Fibroblast of peridontal ligament (primary cell): ENCODE results near the gene CA10.

ENCODE experiments used
- DNase-seq: peaks from one replicate; pipeline ENCODE4 v3.0.0-alpha.2; 2010; ENCODE audit errors: extremely low read depth

The CA10 gene

GRCh38 chr17:51682115-51682514 is 476.4 kb downstream of the CA10 start:
- DNase-seq = no peak

- no peak for DNase-seq
These were observed 480.6 kb downstream of the CA10 start for GRCh38 chr17:51677875-51678274.

- no peak for DNase-seq
These were observed 481.6 kb downstream of the CA10 start for GRCh38 chr17:51676691-51677487.

DNA sequence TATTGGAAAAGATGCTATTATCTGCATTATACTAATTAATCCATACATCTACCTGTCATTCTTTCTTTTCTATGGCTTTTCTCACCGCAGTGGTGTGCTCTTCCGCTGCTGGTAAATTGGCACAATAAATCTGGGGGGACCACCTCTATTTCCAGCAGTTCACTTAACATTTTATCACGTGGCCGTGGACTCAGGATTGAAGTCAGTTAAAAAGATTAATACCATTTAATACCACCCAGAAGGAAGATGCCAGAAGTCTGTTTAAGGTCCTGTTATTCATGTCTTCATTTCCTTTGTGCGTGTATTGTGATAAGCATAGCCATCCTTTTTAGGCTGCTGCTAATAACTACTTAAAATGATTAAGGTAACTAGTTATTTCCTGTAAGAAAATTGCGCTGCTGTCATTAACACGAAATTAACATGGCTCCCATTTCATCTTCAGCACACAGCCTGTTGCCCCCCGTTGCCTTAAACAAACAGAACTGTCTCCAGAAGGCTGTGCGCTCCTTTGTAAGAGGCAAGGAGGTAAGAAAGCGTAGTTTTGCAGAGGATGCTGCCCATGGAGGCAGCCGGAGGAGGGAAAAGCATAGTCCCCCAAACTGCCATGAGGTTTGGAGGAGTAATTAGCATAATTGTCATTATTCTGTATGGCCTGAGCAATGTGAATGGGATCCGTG is 483.8 kb downstream of the CA10 start:
- DNase-seq = no peak

DNA sequence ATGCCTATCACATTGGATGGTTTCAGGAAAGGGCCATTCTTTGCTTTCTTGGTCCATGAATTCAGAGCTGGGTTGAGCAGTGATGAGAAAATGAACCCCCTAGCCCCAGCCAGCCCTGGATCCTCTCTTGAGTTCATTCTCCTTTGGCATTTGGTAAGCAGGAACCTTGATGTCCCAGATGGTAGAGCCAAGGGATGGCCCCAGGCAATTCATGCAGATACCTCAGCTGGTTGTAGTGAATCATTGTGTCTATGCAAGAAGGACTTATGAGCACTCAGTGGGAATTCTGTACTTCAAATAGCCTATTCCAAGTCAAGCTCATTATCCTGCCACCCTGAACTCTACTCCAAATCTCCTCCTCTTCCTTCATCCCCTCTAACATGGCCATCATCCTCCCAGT is 485.4 kb downstream of the CA10 start:
- DNase-seq = no peak

DNA sequence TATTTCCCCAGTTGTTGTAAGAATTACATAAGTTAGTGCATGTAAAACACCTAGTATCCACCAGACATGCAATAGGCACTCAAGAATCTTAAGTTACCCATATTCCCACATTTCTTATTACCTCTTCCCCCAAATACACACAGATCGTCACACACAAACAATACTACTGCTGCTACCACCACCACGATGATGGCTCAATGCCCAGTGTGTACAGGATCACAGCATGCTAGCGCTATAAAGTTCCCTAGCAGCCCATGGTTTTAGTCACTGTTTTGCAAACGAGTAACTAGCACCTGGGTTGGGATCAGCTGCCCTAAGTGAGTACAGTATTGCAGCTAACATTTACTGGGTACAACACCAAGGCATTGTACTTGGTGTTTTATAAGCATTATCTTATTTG is 486.4 kb downstream of the CA10 start:
- DNase-seq = no peak

GRCh38 chr17:51670899-51671298 is 487.6 kb downstream of the CA10 start:
- no peak for DNase-seq

GRCh38 chr17:51668963-51669246 is 489.6 kb downstream of the CA10 start:
- no peak for DNase-seq

DNA sequence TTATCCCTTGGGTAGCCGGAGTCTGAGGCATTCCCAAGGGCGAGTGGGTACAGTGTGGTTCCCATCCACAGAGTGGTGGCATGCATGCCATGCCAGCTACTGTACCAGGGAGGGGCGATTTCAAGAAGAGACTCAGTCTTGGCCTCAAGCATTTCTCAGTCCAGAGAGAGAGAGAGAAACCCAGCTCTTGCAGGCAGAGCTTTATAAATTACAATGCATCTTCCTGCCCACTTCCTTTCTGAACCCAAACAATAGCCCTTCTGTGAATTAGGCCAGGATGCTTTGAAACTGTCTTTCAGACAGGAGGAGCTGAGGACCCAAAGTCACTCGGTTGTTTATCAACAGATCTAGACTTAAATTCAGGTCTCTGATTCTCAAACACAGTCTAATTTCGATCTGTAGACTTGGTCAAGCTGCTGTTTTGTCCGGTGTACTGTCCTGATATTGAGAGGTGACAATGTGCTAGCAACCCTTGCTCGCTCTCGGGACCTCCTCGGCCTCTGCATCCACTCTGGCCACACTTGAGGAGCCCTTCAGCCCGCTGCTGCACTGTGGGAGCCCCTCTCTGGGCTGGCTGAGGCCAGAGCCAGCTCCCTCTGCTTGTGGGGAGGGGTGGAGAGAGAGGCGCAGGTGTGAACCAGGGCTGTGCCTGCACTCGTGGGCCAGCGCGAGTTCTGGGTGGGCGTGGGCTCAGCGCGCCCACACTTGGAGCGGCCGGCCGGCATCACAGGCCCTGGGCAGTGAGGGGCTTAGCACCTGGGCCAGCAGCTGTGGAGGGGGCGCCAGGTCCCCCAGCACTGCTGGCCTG is 490.2 kb downstream of the CA10 start:
- DNase-seq = no peak

GRCh38 chr17:51667706-51668083 is 490.8 kb downstream of the CA10 start:
- DNase-seq = no peak

- DNase-seq = no peak
These were observed 491.4 kb downstream of the CA10 start for GRCh38 chr17:51666971-51667705.

- no peak for DNase-seq
These were observed 496.1 kb downstream of the CA10 start for GRCh38 chr17:51662204-51663056.

DNA sequence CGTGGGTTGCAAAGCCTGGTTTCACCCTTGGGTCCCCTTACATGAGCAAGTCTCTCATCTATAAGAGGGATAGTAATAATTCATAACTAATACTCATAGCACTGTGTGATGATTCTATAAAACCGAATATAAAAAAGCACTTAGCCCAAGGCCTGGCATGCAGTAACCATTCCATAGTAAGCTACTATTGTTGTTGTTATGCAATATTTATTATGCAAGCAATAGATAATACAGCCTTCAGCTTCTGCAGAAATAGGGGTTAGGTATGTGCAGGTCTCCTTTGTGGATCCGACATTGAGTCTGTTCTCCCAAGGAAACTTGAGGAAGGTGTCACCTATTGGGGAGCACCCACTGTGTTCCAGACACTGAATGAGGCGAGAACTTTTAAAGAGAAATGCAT is 497.1 kb downstream of the CA10 start:
- DNase-seq = no peak

GRCh38 chr17:51660266-51660665 is 498.2 kb downstream of the CA10 start:
- no peak for DNase-seq

GRCh38 chr17:51657224-51657623 is 501.3 kb downstream of the CA10 start:
- no peak for DNase-seq

- no peak for DNase-seq
These were observed 504.6 kb downstream of the CA10 start for GRCh38 chr17:51653878-51654277.

DNA sequence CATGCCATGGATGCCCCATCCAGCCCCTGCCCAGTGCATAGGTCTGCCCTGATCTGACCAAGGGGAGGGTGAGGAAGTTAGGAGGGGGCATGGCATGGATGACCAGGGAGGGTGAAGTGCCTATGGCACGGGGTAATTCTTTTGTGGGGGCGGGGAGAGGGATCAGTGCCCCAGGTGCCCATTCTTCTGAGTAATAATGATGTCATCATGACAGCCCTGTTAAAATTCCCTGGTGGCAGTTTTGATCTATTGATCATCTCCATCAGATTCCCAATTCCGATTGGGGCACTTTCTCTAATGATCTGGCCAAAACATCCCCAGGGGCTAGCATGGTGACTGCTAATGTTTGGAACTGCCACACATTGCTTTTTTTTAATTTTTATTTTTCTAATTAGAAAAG is 506.0 kb downstream of the CA10 start:
- DNase-seq = no peak

- DNase-seq = no peak
These were observed 506.8 kb downstream of the CA10 start for GRCh38 chr17:51651513-51652298.

GRCh38 chr17:51650772-51651171 is 507.7 kb downstream of the CA10 start:
- DNase-seq = no peak

DNA sequence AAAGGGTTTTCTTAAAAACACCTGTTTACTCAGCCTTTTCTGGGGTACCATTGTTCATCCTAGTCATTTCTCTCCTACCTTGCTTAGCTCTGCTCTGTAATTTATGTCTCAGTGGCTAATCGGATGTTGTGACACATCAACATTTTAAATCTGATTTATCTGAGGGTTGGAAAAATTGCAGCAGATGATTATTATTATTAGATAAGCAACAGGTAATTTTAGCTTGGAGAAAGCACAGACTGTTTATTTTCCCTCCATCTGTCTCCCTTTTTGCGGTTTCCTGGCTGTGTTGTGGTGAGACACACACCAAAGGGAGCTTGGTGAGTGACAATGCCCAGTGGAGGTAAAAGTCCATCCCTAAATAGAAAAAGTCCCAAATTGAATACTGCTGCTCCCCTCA is 508.3 kb downstream of the CA10 start:
- no peak for DNase-seq
